ENCODE results near the gene DRAXIN.

The DRAXIN gene

DNA sequence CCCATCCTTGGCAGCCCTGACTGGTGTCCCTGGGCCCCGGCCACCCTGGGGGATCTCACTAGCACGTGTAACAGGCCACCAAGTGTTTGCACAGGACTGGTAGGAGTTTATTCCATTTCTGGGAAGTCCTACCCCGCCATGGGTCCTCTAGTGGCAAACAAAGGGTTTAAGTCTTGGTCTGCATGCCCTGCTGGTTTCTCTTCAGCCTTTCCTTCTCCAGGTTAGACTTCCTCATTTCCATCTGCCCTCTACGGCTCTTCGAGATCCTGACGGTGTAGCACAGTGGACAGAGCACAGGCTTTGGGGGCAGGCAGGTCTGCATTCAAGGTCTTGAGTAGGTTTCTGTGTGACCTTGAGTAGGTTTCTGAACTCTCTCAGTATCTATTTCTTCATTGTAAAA is 47.3 kb downstream of the DRAXIN start:
- H3K4me3 ChIP-seq (ENCODE audit: low read depth, low read length), result no peak overlapping the region
- TF ChIP-seq, protein P1, sequence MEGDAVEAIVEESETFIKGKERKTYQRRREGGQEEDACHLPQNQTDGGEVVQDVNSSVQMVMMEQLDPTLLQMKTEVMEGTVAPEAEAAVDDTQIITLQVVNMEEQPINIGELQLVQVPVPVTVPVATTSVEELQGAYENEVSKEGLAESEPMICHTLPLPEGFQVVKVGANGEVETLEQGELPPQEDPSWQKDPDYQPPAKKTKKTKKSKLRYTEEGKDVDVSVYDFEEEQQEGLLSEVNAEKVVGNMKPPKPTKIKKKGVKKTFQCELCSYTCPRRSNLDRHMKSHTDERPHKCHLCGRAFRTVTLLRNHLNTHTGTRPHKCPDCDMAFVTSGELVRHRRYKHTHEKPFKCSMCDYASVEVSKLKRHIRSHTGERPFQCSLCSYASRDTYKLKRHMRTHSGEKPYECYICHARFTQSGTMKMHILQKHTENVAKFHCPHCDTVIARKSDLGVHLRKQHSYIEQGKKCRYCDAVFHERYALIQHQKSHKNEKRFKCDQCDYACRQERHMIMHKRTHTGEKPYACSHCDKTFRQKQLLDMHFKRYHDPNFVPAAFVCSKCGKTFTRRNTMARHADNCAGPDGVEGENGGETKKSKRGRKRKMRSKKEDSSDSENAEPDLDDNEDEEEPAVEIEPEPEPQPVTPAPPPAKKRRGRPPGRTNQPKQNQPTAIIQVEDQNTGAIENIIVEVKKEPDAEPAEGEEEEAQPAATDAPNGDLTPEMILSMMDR (IDR thresholded peaks at IDR 0.05; ENCODE audit: control insufficient read depth, extremely low read depth, insufficient read depth), result no peak
- DNase-seq (ENCODE audit: low read depth), result no peak

DNA sequence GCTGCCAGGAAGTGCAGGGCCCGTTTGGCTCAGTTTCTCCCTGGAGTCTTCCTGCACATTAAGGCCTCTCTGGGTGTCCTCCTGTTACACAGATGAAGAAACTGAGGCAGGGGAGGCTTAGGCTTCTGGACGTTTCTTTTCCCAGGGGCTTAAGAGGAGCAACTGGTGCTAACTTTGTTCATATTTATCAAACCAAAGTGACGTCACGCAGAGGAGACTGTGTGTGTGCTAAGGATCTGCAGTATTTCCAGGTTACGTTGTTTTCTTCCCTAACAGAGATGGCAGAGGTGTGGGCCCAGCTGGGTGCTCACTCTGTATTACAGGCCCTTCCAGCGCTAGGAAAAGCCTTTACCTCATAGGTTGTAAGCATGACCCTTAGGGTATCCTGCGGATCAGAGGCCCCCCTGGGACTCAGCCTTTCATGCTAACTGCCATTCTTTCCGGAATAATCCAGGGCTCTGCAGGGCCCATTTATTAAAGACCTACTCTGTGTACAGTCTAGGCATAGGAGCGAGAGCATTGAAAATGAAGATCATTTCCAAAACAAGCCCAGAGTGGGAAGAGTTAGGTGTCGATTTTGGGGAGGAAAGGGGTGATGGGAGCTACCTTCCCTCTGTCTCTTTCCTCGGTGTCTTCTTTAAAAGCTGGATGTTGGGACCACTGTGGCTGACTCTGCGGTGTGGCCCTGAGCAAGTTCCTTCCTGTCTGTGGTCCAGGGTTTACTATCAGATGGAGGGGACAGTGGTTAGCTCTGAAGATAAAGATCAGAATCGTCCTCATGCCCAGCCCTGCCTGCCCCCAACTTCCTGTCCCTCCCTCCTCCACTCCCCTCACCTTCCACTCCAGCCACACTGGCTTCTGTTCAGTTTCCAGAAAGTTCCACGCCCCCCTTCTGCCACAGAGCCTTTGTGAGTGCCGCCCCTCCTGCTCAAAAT is 49.0 kb downstream of the DRAXIN start:
- H3K4me3 ChIP-seq (ENCODE audit: low read depth, low read length), result no peak overlapping the region
- TF ChIP-seq, protein P1 (IDR thresholded peaks at IDR 0.05; ENCODE audit: control insufficient read depth, extremely low read depth, insufficient read depth), result no peak
- no peak for DNase-seq (ENCODE audit: low read depth)

DNA sequence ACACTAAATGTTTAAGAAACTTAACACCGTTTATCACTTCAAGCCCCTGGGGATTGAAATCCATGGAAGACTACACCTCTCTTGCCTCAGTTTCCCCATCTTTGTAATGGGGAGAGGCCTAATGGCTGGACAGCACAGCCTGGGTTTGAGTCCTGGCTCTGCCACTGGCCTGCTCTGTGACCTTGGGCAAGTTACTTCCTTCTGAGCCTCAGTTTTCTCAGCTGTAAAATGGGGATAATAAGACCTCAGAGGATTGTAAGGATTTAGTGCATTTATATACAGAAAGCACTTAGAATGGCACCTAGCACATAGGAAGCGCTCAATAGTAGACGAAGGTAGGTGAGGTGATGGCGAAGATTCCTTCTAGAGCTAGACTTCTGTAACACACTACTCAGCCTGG is 50.0 kb downstream of the DRAXIN start:
- H3K4me3 ChIP-seq (ENCODE audit: low read depth, low read length), result no peak overlapping the region
- no peak for DNase-seq (ENCODE audit: low read depth)
- TF ChIP-seq, protein P1 (IDR thresholded peaks at IDR 0.05; ENCODE audit: control insufficient read depth, extremely low read depth, insufficient read depth), result no peak

DNA sequence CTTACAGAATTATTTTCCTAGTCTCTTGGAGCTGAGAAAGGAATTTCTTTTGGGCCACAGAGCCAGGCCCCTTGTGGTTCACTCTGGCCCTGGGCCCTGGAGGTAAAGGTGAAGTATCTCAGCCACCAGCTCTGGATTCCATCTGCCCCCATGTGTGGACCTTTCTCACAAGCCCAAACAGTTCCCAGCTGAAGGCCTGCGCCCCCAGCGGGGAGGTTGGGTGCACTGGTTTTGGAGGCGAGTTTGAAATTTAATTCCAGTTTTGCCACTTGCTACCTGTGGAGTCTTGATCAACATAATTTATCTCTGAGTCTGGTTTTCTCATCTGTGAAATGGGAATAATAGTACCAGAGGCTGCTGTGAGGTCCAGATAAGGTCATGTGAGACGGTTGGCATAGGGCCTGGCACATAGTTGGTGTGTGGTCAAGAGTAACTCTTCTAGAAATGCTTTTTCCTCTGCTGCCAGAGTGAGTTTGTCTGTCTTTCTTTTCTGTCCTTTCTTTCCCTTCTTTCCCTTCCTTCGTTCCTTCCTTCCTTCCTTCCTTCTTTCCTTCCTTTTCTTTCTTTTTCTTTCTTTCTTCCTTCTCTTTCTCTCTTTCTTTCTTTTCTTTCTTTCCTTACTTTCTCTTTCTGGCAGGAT is 50.5 kb downstream of the DRAXIN start:
- no peak overlapping the region for H3K4me3 ChIP-seq (ENCODE audit: low read depth, low read length)
- TF ChIP-seq, protein P1 (IDR thresholded peaks at IDR 0.05; ENCODE audit: control insufficient read depth, extremely low read depth, insufficient read depth), result no peak
- no peak for DNase-seq (ENCODE audit: low read depth)

DNA sequence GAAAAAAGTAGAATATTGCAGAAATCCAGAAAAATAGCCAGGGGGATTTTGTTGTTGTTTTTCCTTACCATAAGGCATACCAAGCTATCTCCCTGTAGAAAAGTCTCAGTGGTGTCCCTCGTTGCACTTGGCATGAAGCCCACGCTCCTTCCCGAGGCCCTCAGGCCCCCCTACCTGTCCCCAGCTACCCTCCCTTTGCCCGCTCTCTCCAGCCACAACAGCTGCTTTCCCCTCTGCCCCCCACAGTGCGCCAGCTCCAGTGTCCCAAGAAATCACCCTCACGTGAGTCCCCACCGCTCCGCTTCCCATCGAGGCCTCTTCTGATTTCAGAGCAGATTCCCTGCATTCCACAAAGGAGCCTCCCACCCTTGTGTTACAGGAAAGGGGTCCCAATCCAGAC is 52.8 kb downstream of the DRAXIN start:
- TF ChIP-seq, protein P1 (IDR thresholded peaks at IDR 0.05; ENCODE audit: control insufficient read depth, extremely low read depth, insufficient read depth), result no peak
- DNase-seq (ENCODE audit: low read depth), result no peak
- no peak overlapping the region for H3K4me3 ChIP-seq (ENCODE audit: low read depth, low read length)

DNA sequence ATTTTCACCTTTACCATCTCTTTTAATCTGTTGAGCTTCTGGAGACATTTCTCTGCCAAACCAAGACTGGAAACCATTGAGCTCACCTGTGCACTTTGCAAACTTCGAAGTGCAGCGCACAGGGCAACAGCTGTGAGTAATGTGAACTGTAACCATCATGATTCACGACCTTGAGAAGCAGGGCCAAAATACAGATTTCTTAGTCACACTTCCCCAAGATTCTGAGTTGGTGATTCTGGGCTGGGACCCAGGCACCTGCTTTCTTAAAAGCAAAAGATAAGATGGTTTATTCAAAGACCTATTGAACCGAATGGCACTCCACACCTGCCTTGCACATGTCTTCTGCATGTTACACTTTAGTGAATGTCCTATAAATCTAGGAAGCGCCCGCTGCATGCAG is 54.6 kb downstream of the DRAXIN start:
- DNase-seq (ENCODE audit: low read depth), result no peak
- TF ChIP-seq, protein P1 (IDR thresholded peaks at IDR 0.05; ENCODE audit: control insufficient read depth, extremely low read depth, insufficient read depth), result no peak
- no peak overlapping the region for H3K4me3 ChIP-seq (ENCODE audit: low read depth, low read length)
